ENCODE data around the gene SOX21.

DNA sequence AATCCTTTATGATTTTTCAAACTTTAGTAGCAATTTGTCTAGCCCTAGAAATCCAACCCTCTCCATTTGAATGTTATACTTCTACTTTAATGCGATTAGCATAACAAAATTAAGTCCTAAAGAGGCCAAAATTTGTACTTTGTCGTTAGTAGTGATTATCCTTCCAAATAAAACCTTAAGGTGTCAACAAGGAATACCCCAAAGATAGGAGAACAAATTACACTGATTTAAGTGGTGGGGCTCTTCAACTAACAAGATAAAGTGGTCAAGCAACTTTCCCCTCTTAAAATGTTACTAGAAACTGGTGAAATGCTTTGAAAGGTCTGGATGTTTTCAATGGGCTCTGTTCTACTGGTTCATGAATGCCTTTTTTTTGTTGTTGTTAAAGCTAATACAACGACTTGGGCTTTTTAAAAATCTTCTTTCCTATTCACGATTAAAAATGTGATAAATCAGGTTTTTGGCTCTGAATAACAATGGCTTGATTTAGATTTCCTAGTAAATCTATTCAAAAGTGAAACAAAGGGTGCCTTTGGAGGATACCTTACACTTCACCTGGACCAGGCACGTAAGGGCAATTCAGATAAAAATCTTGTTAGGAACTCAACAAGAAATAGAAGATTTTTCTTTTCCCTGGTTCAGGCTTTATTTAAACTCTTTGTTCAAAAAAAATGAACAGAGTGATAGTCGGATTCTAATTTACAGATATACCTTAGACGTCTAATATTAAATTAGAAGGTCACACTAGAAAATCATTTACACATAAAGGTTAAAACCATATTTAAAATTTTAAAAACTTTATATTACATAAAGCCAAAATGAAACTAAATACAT is 3.1 kb downstream of the SOX21 start:
- TF ChIP-seq POLR2AphosphoS5 (IDR thresholded peaks at IDR 0.05; ENCODE audit: low read depth, low read length) = no peak
- TF ChIP-seq REST (IDR thresholded peaks at IDR 0.05; ENCODE audit: insufficient read depth in 1 of 2, low read depth in 2 of 2, low read length in 2 of 2) = no peak
